GM21528 (cell line): Measurements from ENCODE around the gene ESYT2.
"Not testable (repeated sequence)": the region's sequence is repeated elsewhere in the genome, so short reads cannot be mapped to it uniquely, and the experiment has no call there.

Experiments
- ATAC-seq: cut with Tn5 transposase; IDR thresholded peaks from one replicate; pipeline ENCODE4 v1.9.1; 2021; ENCODE audit warnings: mild to moderate bottlenecking, moderate library complexity; ENCODE audit not compliant: unreplicated experiment, low FRiP score

The ESYT2 gene

DNA sequence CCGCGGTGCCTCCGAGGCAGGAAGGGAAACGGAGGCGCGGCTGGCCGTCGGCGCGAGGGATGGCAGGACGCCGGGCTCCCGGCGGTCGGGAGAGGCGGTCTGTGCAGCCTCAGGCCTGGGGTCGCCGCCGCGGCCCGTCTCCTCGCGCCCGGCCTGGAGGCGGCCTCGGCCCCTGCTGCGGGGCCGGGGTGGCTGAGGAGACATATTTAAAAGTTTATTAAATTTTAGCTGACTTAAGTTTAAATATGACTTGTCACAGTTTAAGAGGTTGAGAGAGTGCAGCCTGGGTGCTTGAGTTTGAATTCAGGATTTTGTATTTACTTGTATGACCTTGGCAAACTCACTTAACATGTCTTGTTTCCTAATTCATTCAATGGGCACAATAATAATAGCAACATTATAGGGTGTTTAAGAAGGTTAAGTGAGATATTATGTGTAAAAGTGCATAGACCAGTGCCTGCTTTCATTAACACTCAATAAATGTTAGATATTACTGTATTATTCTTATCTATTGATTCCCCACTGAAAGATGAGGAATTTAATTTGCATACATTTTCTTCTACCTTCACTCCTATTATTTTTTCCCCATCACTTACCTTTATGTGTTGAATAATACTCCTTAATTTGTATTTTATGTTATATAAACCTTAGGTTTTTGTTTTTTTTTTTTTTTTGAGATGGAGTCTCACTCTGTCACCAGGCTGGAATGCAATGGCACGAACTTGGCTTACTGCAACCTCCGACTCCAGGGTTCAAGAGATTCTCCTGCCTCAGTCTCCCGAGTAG, 27.8 kb upstream of the ESYT2 start:
- ATAC-seq, result peak; percentile 38

GRCh38 chr7:158854681-158855081, 25.4 kb upstream of the ESYT2 start:
- no peak for ATAC-seq

- no peak for ATAC-seq
Observed at GRCh38 chr7:158850545-158851102, 21.3 kb upstream of the ESYT2 start.

GRCh38 chr7:158849768-158850544, 20.6 kb upstream of the ESYT2 start:
- ATAC-seq, result no peak

GRCh38 chr7:158849442-158849767, 20.1 kb upstream of the ESYT2 start:
- ATAC-seq, result no peak

DNA sequence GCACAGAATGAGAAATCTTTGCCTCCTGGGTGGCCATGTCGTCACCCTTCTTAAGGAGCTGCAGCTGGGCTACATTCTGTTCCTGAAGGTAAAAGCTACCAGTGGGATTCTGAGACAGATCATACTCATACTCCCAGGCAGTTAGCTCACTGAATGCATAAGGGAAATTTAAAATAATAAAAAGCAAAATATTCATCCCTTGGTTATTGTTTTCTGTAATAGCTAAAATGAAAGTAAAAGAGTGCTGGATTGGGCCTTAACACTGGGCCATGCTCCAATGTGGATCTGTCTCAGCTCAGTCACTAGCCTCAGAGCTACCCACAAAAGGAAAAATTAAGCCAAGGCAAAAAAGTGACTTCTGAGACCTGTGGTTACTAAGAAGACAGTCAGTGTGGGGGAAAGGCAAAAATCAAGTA, 18.1 kb upstream of the ESYT2 start:
- no peak for ATAC-seq

- no peak for ATAC-seq
Observed at GRCh38 chr7:158846304-158846703, 17.0 kb upstream of the ESYT2 start.

DNA sequence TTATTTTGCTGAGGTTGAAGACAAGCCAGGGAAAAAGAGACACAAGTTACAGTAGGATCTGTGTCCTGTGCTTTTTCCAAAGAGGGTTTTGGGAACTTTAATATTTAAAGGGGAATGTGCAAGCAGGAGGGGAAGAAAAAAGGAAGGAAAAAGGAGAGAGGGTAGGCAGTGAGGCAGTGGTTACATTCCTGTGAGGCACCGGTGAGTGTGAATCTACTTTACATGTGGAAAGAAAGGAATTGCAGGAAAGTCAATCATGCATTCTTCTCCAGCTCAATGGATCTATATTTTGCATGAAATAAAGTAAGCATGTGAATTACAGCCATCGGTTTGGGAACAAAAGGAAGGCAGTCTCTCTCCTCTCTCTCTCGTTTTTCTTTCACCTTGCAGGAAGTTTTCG, 14.5 kb upstream of the ESYT2 start:
- no peak for ATAC-seq

- ATAC-seq, result no peak
Observed at GRCh38 chr7:158842486-158842885, 13.2 kb upstream of the ESYT2 start.

DNA sequence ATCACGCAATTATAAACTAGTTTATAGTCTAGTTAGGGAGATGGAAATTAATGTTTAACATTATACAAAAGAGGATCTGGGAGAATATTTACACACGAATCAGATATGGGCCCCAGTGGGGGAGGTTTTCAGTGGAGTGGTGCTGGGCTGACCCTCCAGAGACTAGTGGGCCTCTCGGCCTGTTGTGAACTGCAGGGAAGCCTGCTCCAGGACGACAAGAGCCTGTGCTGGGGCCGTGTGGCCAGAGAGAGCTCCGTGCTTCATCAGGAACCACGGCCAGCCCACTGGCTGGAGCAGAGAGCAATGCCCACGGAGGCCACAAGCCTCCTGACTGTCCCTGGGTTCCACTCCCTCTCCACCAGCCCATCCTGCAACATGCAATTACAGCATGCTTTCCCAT, 11.3 kb upstream of the ESYT2 start:
- no peak for ATAC-seq

- ATAC-seq, result not testable (repeated sequence)
Observed at GRCh38 chr7:158839177-158839576, 9.9 kb upstream of the ESYT2 start.

GRCh38 chr7:158837790-158838637, 8.7 kb upstream of the ESYT2 start:
- ATAC-seq, result no peak

GRCh38 chr7:158836692-158837091, 7.4 kb upstream of the ESYT2 start:
- no peak for ATAC-seq

GRCh38 chr7:158834878-158835784, 5.8 kb upstream of the ESYT2 start:
- no peak for ATAC-seq

- no peak for ATAC-seq
Observed at GRCh38 chr7:158832994-158833393, 3.7 kb upstream of the ESYT2 start.

DNA sequence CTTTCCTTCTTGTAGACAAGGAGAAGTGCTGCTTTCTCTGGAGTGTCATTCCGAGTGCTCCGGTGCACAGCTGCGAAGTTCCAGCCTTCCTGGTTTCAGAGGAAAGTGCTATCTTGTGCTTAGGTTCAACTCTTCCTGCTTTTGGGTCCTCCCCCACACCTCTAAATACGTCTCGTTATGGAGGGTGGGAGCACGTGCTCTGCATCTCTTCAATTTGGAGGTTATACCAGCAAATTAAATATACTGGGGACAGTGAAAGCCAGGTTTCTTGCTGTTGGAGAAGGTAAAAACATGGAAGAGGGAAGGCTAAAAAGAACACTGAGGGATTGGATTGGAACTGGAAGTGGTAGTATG, 2.4 kb upstream of the ESYT2 start:
- no peak for ATAC-seq

- ATAC-seq, result no peak
Observed at GRCh38 chr7:158830211-158830723, 958 bp upstream of the ESYT2 start.

DNA sequence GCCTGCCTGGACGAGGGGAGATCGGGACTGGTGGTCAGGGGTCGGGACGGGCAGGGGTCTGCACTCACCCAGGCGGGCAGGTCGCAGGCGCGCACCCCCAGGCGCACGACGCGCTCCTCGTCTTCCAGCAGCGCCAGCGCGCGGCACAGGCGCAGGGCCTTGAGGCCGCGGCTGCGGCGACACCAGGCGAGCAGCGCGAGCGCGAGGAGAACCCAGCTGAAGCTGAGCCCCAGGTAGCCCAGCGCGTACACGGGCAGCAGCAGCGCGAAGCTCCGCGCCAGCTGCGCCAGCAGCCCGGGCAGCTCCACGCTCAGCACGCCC, 328 bp downstream of the ESYT2 start:
- peak; percentile 56 for ATAC-seq

GRCh38 chr7:158828133-158829020, 932 bp downstream of the ESYT2 start:
- peak; percentile 8 for ATAC-seq
